Measurements from ENCODE around the gene FCGR3A. TPM values are rescaled to one million over a fixed set of nuclear protein-coding genes. Genes with fewer than 3 reads are reported as not detected.

Gene FCGR3A
- total RNA-seq, 1 donor from 2014 or later, result not detected

GRCh38 chr1:161502641-161503393 is 46.8 kb downstream of the FCGR3A start:
- peaks cover 6% of the 10 kb centered on the region for H3K4me1 ChIP-seq
- no peak overlapping the region for H3K27ac ChIP-seq
- no peaks in the 10 kb centered on the region for H3K79me2 ChIP-seq (ENCODE audit: low read depth)
- Mint-ChIP-seq H3K4me3 (no peak overlapping the region), H3K4me1 (peaks cover 10% of the 10 kb centered on the region), H3K9me3 (no peaks in the 10 kb centered on the region), H3K27ac (no peak overlapping the region), H3K27me3 (ENCODE audit: insufficient read depth, low read depth) (peaks cover 12% of the 10 kb centered on the region), H3K36me3 (no peaks in the 10 kb centered on the region)
- H3K4me2 ChIP-seq, result no peak overlapping the region
- no peaks in the 10 kb centered on the region for H3F3A ChIP-seq (ENCODE audit: low read depth)
- no peak overlapping the region for H3K9ac ChIP-seq
- no peaks in the 10 kb centered on the region for H3K36me3 ChIP-seq
- peaks cover 35% of the 10 kb centered on the region for H3K27me3 ChIP-seq
- DNase-seq (ENCODE audit: low spot score), result no peak
- TF ChIP-seq EZH2phosphoT487 (IDR thresholded peaks at IDR 0.05) (no peak), CTCF (IDR thresholded peaks at IDR 0.05) (no peak), EZH2 (IDR thresholded peaks at IDR 0.05) (no peak)
- H3K9me3 ChIP-seq (ENCODE audit: low read depth), result no peaks in the 10 kb centered on the region
- H4K20me1 ChIP-seq (ENCODE audit: low read depth), result no peaks in the 10 kb centered on the region
- no peak overlapping the region for H2AFZ ChIP-seq (replicated peaks)
- H3K4me3 ChIP-seq, result no peak overlapping the region

DNA sequence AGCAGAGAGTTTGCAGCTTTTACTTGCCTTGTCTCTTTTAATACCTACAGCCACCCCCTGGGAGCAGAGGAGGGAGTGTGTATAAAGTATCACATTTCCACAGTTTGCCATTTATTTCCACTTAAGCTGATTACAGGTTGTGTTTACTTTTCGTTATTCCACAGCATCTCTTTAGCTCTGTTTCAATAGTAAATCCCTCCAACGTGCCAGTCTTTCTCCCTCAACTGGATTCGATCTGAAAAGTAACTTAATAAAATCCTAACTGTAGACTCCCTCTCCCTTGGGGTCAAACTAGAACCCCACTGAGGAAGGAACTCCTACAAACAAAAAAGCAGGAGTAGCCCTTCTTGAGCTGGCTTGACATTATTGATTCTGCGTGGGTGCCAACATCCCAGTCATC is 47.4 kb downstream of the FCGR3A start:
- H2AFZ ChIP-seq (replicated peaks), result no peak overlapping the region
- H4K20me1 ChIP-seq (ENCODE audit: low read depth), result no peaks in the 10 kb centered on the region
- TF ChIP-seq CTCF (IDR thresholded peaks at IDR 0.05) (no peak), EZH2phosphoT487 (IDR thresholded peaks at IDR 0.05) (no peak), EZH2 (IDR thresholded peaks at IDR 0.05) (no peak)
- no peak overlapping the region for H3K4me2 ChIP-seq
- Mint-ChIP-seq H3K4me3 (no peak overlapping the region), H3K27ac (no peak overlapping the region), H3K9me3 (no peaks in the 10 kb centered on the region), H3K36me3 (no peaks in the 10 kb centered on the region), H3K27me3 (ENCODE audit: insufficient read depth, low read depth) (peaks cover 12% of the 10 kb centered on the region), H3K4me1 (peaks cover 10% of the 10 kb centered on the region)
- H3K9me3 ChIP-seq (ENCODE audit: low read depth), result no peaks in the 10 kb centered on the region
- no peaks in the 10 kb centered on the region for H3K79me2 ChIP-seq (ENCODE audit: low read depth)
- DNase-seq (ENCODE audit: low spot score), result peak; percentile 17
- peaks cover 6% of the 10 kb centered on the region for H3K4me1 ChIP-seq
- H3K9ac ChIP-seq, result no peak overlapping the region
- H3K36me3 ChIP-seq, result no peaks in the 10 kb centered on the region
- H3K27me3 ChIP-seq, result peaks cover 40% of the 10 kb centered on the region
- no peak overlapping the region for H3K4me3 ChIP-seq
- no peak overlapping the region for H3K27ac ChIP-seq
- H3F3A ChIP-seq (ENCODE audit: low read depth), result no peaks in the 10 kb centered on the region

GRCh38 chr1:161501234-161501633 is 48.4 kb downstream of the FCGR3A start:
- no peaks in the 10 kb centered on the region for H3K9me3 Mint-ChIP-seq
- H3K79me2 ChIP-seq (ENCODE audit: low read depth), result no peaks in the 10 kb centered on the region
- peaks cover 6% of the 10 kb centered on the region for H3K4me1 ChIP-seq
- peaks cover 40% of the 10 kb centered on the region for H3K27me3 ChIP-seq
- TF ChIP-seq EZH2phosphoT487 (IDR thresholded peaks at IDR 0.05) (no peak), EZH2 (IDR thresholded peaks at IDR 0.05) (no peak), CTCF (IDR thresholded peaks at IDR 0.05) (no peak)
- H3K27ac ChIP-seq, result no peak overlapping the region
- no peak overlapping the region for H3K4me3 ChIP-seq
- H2AFZ ChIP-seq (replicated peaks), result no peak overlapping the region
- no peak overlapping the region for H3K27ac Mint-ChIP-seq
- peaks cover 12% of the 10 kb centered on the region for H3K27me3 Mint-ChIP-seq (ENCODE audit: insufficient read depth, low read depth)
- no peaks in the 10 kb centered on the region for H4K20me1 ChIP-seq (ENCODE audit: low read depth)
- no peaks in the 10 kb centered on the region for H3K36me3 ChIP-seq
- no peaks in the 10 kb centered on the region for H3K9me3 ChIP-seq (ENCODE audit: low read depth)
- no peak overlapping the region for H3K4me3 Mint-ChIP-seq
- no peak overlapping the region for H3K9ac ChIP-seq
- no peaks in the 10 kb centered on the region for H3F3A ChIP-seq (ENCODE audit: low read depth)
- no peaks in the 10 kb centered on the region for H3K36me3 Mint-ChIP-seq
- no peak for DNase-seq (ENCODE audit: low spot score)
- peaks cover 1% of the 10 kb centered on the region for H3K4me1 Mint-ChIP-seq
- H3K4me2 ChIP-seq, result no peak overlapping the region

Measured in neural progenitor cell (in vitro differentiated cells).